GM12878 (cell line): ENCODE data around the gene LHFPL2. TPM values are rescaled to one million over a fixed set of nuclear protein-coding genes. Genes with fewer than 3 reads are reported as not detected.

Experiments
- ATAC-seq: fragments of 200-7000 bp; cut with Tn5 transposase; 3 replicates; pipeline ENCODE4 v1.9.1; 2020; ENCODE audit warnings: mild to moderate bottlenecking, moderate library complexity
- BruUV-seq: library from RNA; stranded (reverse); fragments of 400-500 nt; replicated peaks from 2 replicates; lab custom pipeline; 2021; lab: Mats Ljungman, UMichigan
- CTCF ChIA-PET: fragments of 300-600 bp; sonication (Branson Sonifier 250); formaldehyde crosslinking; extraction: SDS; loops from one replicate; lab custom pipeline; 2021; ENCODE audit warnings: inconsistent platforms; lab: Yijun Ruan, JAX
- POLR2A ChIA-PET: fragments of 350-600 bp; formaldehyde crosslinking; extraction: SDS; loops from one replicate; lab custom pipeline; 2021; ENCODE audit warnings: inconsistent platforms; lab: Charles Lee
- RAD21 ChIA-PET: fragments of 300-600 bp; sonication (Branson Sonifier 250); formaldehyde crosslinking; loops from one replicate; lab custom pipeline; 2023; ENCODE audit warnings: antibody characterized with exemption; ENCODE audit not compliant: unreplicated experiment; lab: Charles Lee
- SMC1A ChIA-PET: fragments of 300-600 bp; sonication (Branson Sonifier 250); formaldehyde crosslinking; loops from one replicate; lab custom pipeline; 2023; ENCODE audit not compliant: unreplicated experiment, uncharacterized antibody; lab: Charles Lee
- DNase-seq: peaks from one replicate; pipeline ENCODE4 v3.0.0-alpha.2; 2011; ENCODE audit warnings: low read depth, low spot score
- FAIRE-seq: peaks from 3 replicates; lab custom pipeline; 2011; peaks lifted over from hg19 to GRCh38; lab: Jason Lieb, UNC
- H2AFZ ChIP-seq: 2 replicates; pipeline ENCODE4 v1.6.0; 2011; ENCODE audit warnings: low read depth, low read length, control low read depth; ENCODE audit not compliant: control insufficient read depth
- H3K27ac ChIP-seq: 2 replicates; pipeline ENCODE4 v1.5.1; 2011; ENCODE audit warnings: control low read depth; ENCODE audit not compliant: control insufficient read depth, insufficient read depth
- H3K27me3 ChIP-seq, 2 experiments: replicated peaks in 1 of 2; 2 replicates each; pipeline versions ENCODE4 v1.6.0 to v1.6.1; 2011; ENCODE audit warnings: low read length in 1 of 2; ENCODE audit not compliant: control insufficient read depth in 2 of 2, insufficient read depth in 2 of 2
- H3K36me3 ChIP-seq, 2 experiments: 2 replicates each; pipeline ENCODE4 v1.5.1; 2011; ENCODE audit warnings: low read length in 1 of 2; ENCODE audit not compliant: control insufficient read depth in 2 of 2, insufficient read depth in 2 of 2
- H3K4me1 ChIP-seq: 2 replicates; pipeline ENCODE4 v1.6.1; 2011; ENCODE audit warnings: mild to moderate bottlenecking, low read length, moderate library complexity, mixed read lengths; ENCODE audit not compliant: control insufficient read depth, insufficient read depth
- H3K4me2 ChIP-seq: 2 replicates; pipeline ENCODE4 v1.6.0; 2011; ENCODE audit warnings: control low read depth; ENCODE audit not compliant: control insufficient read depth, insufficient read depth
- H3K4me3 ChIP-seq: fragments of 200-600 bp; sonication (generic); 2 replicates; pipeline ENCODE4 v1.5.1; 2016
- H3K79me2 ChIP-seq: 2 replicates; pipeline ENCODE4 v1.6.0; 2011; ENCODE audit warnings: low read length; ENCODE audit not compliant: control insufficient read depth, insufficient read depth
- H3K9ac ChIP-seq: 2 replicates; pipeline ENCODE4 v1.8.0; 2011; ENCODE audit warnings: low read length, control low read depth, mixed read lengths; ENCODE audit not compliant: control insufficient read depth, insufficient read depth
- H3K9me3 ChIP-seq: replicated peaks from 3 replicates; pipeline ENCODE4 v1.5.1; 2011; ENCODE audit warnings: mild to moderate bottlenecking, low read length; ENCODE audit not compliant: control insufficient read depth, insufficient read depth
- H4K20me1 ChIP-seq: 2 replicates; pipeline ENCODE4 v1.6.0; 2011; ENCODE audit not compliant: control insufficient read depth, insufficient read depth
- KDM1A ChIP-seq: fragments of 200-600 bp; sonication (generic); IDR thresholded peaks from 2 replicates; pipeline ENCODE4 v1.6.1; 2016; ENCODE audit warnings: borderline replicate concordance
- NFYA ChIP-seq: IDR thresholded peaks from 2 replicates; pipeline ENCODE4 v1.6.1; 2011; ENCODE audit warnings: low read depth, mild to moderate bottlenecking, low read length, improper control_type of control experiment, borderline replicate concordance
- SMAD5 ChIP-seq: IDR thresholded peaks from 2 replicates; pipeline ENCODE4 v1.6.1; 2016; ENCODE audit warnings: antibody characterized with exemption, low read depth
- SUZ12 ChIP-seq: fragments of 200-600 bp; sonication (generic); IDR thresholded peaks from one replicate; pipeline ENCODE4 v1.6.1; 2018; ENCODE audit warnings: antibody characterized with exemption, mild to moderate bottlenecking; ENCODE audit not compliant: unreplicated experiment
- ZBTB4 ChIP-seq: fragments of 450-650 bp; formaldehyde crosslinking; IDR thresholded peaks from 2 replicates; pipeline ENCODE4 v1.4.0; 2022; ENCODE audit warnings: mild to moderate bottlenecking, moderate library complexity
- ZSCAN29 ChIP-seq: fragments of 450-650 bp; IDR thresholded peaks from 2 replicates; pipeline ENCODE4 v1.6.1; 2017; ENCODE audit warnings: mild to moderate bottlenecking, moderate library complexity
- WGBS: methylation state at CpG from one replicate; pipeline ENCODE4 v1.1.6; 2016; ENCODE audit warnings: low lambda C conversion rate; ENCODE audit not compliant: insufficient replicate concordance, insufficient coverage; ENCODE audit errors: missing lambda C conversion rate; 5-methylcytosine and 5-hydroxymethylcytosine counted together
- in situ Hi-C: fragments of 300-500 bp; cut with MboI; formaldehyde crosslinking; loops from 9 replicates; pipeline ENCODE4 v1.14.3; 2018; ENCODE audit warnings: mixed read lengths
- intact Hi-C: fragments of 100-400 bp; cut with micrococcal nuclease; formaldehyde crosslinking; loops from one replicate; pipeline ENCODE4 v1.14.2; 2022; ENCODE audit not compliant: unreplicated experiment
- polyA plus RNA-seq, 11 experiments: library from polyadenylated mRNA; depleted of rRNA in 4 of 11; unstranded in 6 of 11; stranded (reverse) in 5 of 11; fragments of >200 nt; fragmentation: Nextera tagmentation in 4 of 11; fragmentation: Illumina TruSeq in 1 of 11; extraction: Ambion mirVana in 4 of 11; extraction: Trizol in 1 of 11; gene quantifications; 1 replicate in 1 of 11; 2 replicates in 10 of 11; pipeline versions ENCODE4 v1.2.1 to v1.2.3, GENCODE V29; 2011 to 2016; ENCODE audit warnings: inconsistent platforms in 2 of 11, missing spikeins in 2 of 11, low read depth in 1 of 11
- total RNA-seq, 4 experiments: library from RNA; depleted of rRNA in 3 of 4; stranded (reverse); fragments of >200 nt in 3 of 4; fragmentation: Illumina TruSeq in 1 of 4; extraction: Trizol in 1 of 4; gene quantifications; 2 replicates each; pipeline versions ENCODE4 v1.2.1 to v1.2.3, GENCODE V29; 2013 to 2021

Gene LHFPL2
- total and polyA plus RNA-seq, 10 of the 15 experiments (the other 5 are each of a cell fraction or from before 2014, with no cell fraction given): 4.1 to 21.8 (median 12.5) TPM

- no TSS peak for BruUV-seq
- POLR2A ChIA-PET: no interaction called here
- no peaks in the 10 kb centered on the region for H3K27me3 ChIP-seq
- H3K79me2 ChIP-seq: peaks cover 23% of the 10 kb centered on the region
- DNase-seq (no peak), FAIRE-seq (no peak), ATAC-seq (no peak)
- intact Hi-C loops: no loop called here
- SMC1A ChIA-PET: interaction anchor here (0.9 to 1.9 kb wide), 6 partner anchors 17 to 107 kb away, joined by 3 to 6 read pairs (median 4); no protein-coding TSS in a partner anchor
- H3K4me1 ChIP-seq: peaks cover 11% of the 10 kb centered on the region
- in situ Hi-C loops: no loop called here
- no peak overlapping the region for H3K4me3 ChIP-seq
- RAD21 ChIA-PET: interaction anchor here (0.5 to 1.0 kb wide), 3 partner anchors 67 to 330 kb away, joined by 3 read pairs; no protein-coding TSS in a partner anchor
- H3K27ac ChIP-seq: no peak overlapping the region
- H3K36me3 ChIP-seq: no peaks in the 10 kb centered on the region
- H3K9ac ChIP-seq: no peak overlapping the region
- no peak for TF ChIP-seq ZSCAN29
- TF ChIP-seq NFYA: no peak
- no peak for TF ChIP-seq ZBTB4 (CRISPR knock-in tag)
- no peak for TF ChIP-seq SUZ12
- no peak for TF ChIP-seq SMAD5
- TF ChIP-seq KDM1A: no peak
- no peak overlapping the region for H3K4me2 ChIP-seq
- CTCF ChIA-PET: interaction anchor here (0.7 to 1.1 kb wide), 2 partner anchors 179 to 409 kb away, joined by 3 read pairs; no protein-coding TSS in a partner anchor
- H2AFZ ChIP-seq: no peak overlapping the region
- no peaks in the 10 kb centered on the region for H3K9me3 ChIP-seq
- H4K20me1 ChIP-seq: no peaks in the 10 kb centered on the region
- 48% methylated on average over 1 of the region's 1 CpG for WGBS
These were observed 2.0 kb upstream of the LHFPL2 start for GRCh38 chr5:78650531-78650930.
